ENCODE measurements around the gene TFDP2. TPM values are rescaled to one million over a fixed set of nuclear protein-coding genes. Genes with fewer than 3 reads are reported as not detected.

The TFDP2 gene
- total and polyA plus RNA-seq, 2 donors (not counting 1 experiment from before 2014, with no cell fraction given) = 5.5 to 31.7 TPM

- no peak for ATAC-seq (ENCODE audit: low read depth)
- Histone ChIP-seq H3K36me3 (replicated peaks in 1 of 2; ENCODE audit: control extremely low read depth in 1 of 2, control insufficient read depth in 1 of 2, extremely low read depth in 1 of 2, insufficient read depth in 2 of 2, low read length in 1 of 2) (no peaks in the 10 kb centered on the region), H3K4me1 (ENCODE audit: control insufficient read depth in 2 of 2, insufficient read depth in 2 of 2, low read length in 2 of 2) (no peaks in the 10 kb centered on the region), H3K4me3 (ENCODE audit: control extremely low read depth in 1 of 5, extremely low read depth in 1 of 5, insufficient read depth in 1 of 5, low read depth in 2 of 5, low read length in 4 of 5) (no peak overlapping the region), H3K9ac (ENCODE audit: low read length) (no peak overlapping the region), H3K27me3 (replicated peaks in 1 of 4; ENCODE audit: control extremely low read depth in 1 of 4, control insufficient read depth in 3 of 4, insufficient read depth in 4 of 4, low read length in 3 of 4) (no peaks in the 10 kb centered on the region), H3K9me3 (ENCODE audit: control extremely low read depth in 1 of 3, control insufficient read depth in 2 of 3, insufficient read depth in 1 of 3, low read length in 2 of 3) (no peaks in the 10 kb centered on the region), H3K79me2 (ENCODE audit: control insufficient read depth, insufficient read depth, low read length) (no peaks in the 10 kb centered on the region), H3K27ac (ENCODE audit: low read length in 2 of 2) (no peak overlapping the region), H2AFZ (ENCODE audit: insufficient read depth, low read depth, low read length, poor library complexity, severe bottlenecking) (no peak overlapping the region), H3K4me2 (replicated peaks; ENCODE audit: low read depth, low read length, poor library complexity, severe bottlenecking) (no peak overlapping the region), H4K20me1 (ENCODE audit: control insufficient read depth, insufficient read depth, low read length, poor library complexity, severe bottlenecking) (no peaks in the 10 kb centered on the region)
- Mint-ChIP-seq H3K27me3 (no peaks in the 10 kb centered on the region), H3K4me1 (no peaks in the 10 kb centered on the region), H3K9me3 (ENCODE audit: insufficient read depth) (no peaks in the 10 kb centered on the region), H3K27ac (no peak overlapping the region), H3K4me3 (no peak overlapping the region)
- TF ChIP-seq EZH2 (IDR thresholded peaks at IDR 0.05; ENCODE audit: borderline replicate concordance, insufficient read depth, low read depth, low read length, poor library complexity, severe bottlenecking) (no peak), CTCF (IDR thresholded peaks at IDR 0.05) (no peak)
- CTCF ChIA-PET = no interaction called here
- no peak for DNase-seq
- intact Hi-C loops (cut with micrococcal nuclease) = no loop called here
- POLR2A ChIA-PET = no interaction called here
- WGBS (ENCODE audit: insufficient coverage) = 100% methylated on average over 2 of the region's 3 CpGs
Measured at GRCh38 chr3:142072816-142073215, 76.5 kb downstream of the TFDP2 start.

DNA sequence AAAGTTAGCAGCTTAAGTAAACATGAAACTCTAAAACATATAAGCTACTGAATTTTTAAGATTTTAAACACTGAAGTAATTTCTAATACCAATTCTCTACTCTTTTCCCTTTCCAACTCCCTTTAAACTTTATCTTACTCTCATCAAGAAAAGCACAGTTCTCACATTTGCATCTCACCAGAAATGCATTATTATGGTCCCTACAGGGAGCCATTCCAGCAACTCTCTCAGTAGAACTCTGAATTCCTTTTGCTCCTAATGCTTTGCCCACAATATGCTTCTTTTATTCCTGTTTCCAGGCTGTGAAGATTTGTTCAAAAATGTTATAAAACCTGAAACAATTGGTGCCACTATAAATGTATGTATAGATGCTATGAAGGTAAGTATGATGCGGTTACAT lies 83.4 kb downstream of the TFDP2 start:
- H3K27me3 Mint-ChIP-seq = no peaks in the 10 kb centered on the region
- H2AFZ ChIP-seq (ENCODE audit: insufficient read depth, low read depth, low read length, poor library complexity, severe bottlenecking) = no peak overlapping the region
- DNase-seq = no peak
- H3K4me3 ChIP-seq (ENCODE audit: control extremely low read depth in 1 of 5, extremely low read depth in 1 of 5, insufficient read depth in 1 of 5, low read depth in 2 of 5, low read length in 4 of 5) = no peak overlapping the region
- H3K27ac Mint-ChIP-seq = no peak overlapping the region
- no peak overlapping the region for H3K9ac ChIP-seq (ENCODE audit: low read length)
- H3K36me3 ChIP-seq (replicated peaks in 1 of 2; ENCODE audit: control extremely low read depth in 1 of 2, control insufficient read depth in 1 of 2, extremely low read depth in 1 of 2, insufficient read depth in 2 of 2, low read length in 1 of 2) = no peaks in the 10 kb centered on the region
- H3K4me1 ChIP-seq (ENCODE audit: control insufficient read depth in 2 of 2, insufficient read depth in 2 of 2, low read length in 2 of 2) = no peaks in the 10 kb centered on the region
- no peaks in the 10 kb centered on the region for H3K27me3 ChIP-seq (replicated peaks in 1 of 4; ENCODE audit: control extremely low read depth in 1 of 4, control insufficient read depth in 3 of 4, insufficient read depth in 4 of 4, low read length in 3 of 4)
- peaks cover 3% of the 10 kb centered on the region for H3K9me3 Mint-ChIP-seq (ENCODE audit: insufficient read depth)
- TF ChIP-seq CTCF (IDR thresholded peaks at IDR 0.05) = no peak
- intact Hi-C loops (cut with micrococcal nuclease) = no loop called here
- no peaks in the 10 kb centered on the region for H4K20me1 ChIP-seq (ENCODE audit: control insufficient read depth, insufficient read depth, low read length, poor library complexity, severe bottlenecking)
- ChIA-PET POLR2A (no interaction called here), CTCF (no interaction called here)
- no peak overlapping the region for H3K4me3 Mint-ChIP-seq
- H3K4me2 ChIP-seq (replicated peaks; ENCODE audit: low read depth, low read length, poor library complexity, severe bottlenecking) = no peak overlapping the region
- H3K79me2 ChIP-seq (ENCODE audit: control insufficient read depth, insufficient read depth, low read length) = no peaks in the 10 kb centered on the region
- H3K4me1 Mint-ChIP-seq = no peaks in the 10 kb centered on the region
- WGBS (ENCODE audit: insufficient coverage) = no CpG with 5 or more reads among the region's 1 CpG
- no peak for ATAC-seq (ENCODE audit: low read depth)
- H3K27ac ChIP-seq (ENCODE audit: low read length in 2 of 2) = no peak overlapping the region
- peaks cover 0 to 1% (median 0%) of the 10 kb centered on the region in 3 donors for H3K9me3 ChIP-seq (ENCODE audit: control extremely low read depth in 1 of 3, control insufficient read depth in 2 of 3, insufficient read depth in 1 of 3, low read length in 2 of 3)
